B cell (primary cell): Measurements from ENCODE around the gene PRDM2. TPM values are rescaled to one million over a fixed set of nuclear protein-coding genes. Genes with fewer than 3 reads are reported as not detected.

Experiments
- ATAC-seq: fragments of 200-7000 bp; cut with Tn5 transposase; one replicate; pipeline ENCODE4 v1.10.0; 2021; ENCODE audit warnings: low read depth, mild to moderate bottlenecking, moderate number of reproducible peaks, moderate library complexity
- CTCF ChIA-PET: fragments of 350-600 bp; sonication (Branson Sonifier 250); formaldehyde crosslinking; loops from one replicate; lab custom pipeline; 2021; ENCODE audit warnings: antibody characterized with exemption, inconsistent platforms; lab: Charles Lee
- POLR2A ChIA-PET: fragments of 350-600 bp; sonication (Branson Sonifier 250); formaldehyde crosslinking; loops from one replicate; lab custom pipeline; 2021; ENCODE audit warnings: antibody characterized with exemption; lab: Charles Lee
- DNase-seq: peaks from one replicate; pipeline ENCODE4 v3.0.0; 2013
- H2AFZ ChIP-seq: 2 replicates; pipeline ENCODE4 v1.6.1; 2012; ENCODE audit warnings: mild to moderate bottlenecking, low read depth, low read length; ENCODE audit not compliant: insufficient read depth, poor library complexity, severe bottlenecking
- H3K27ac ChIP-seq, 2 donors: 1 replicate in 1 of 2; 2 replicates in 1 of 2; pipeline ENCODE4 v1.5.1; 2012 to 2013; ENCODE audit warnings: low read length in 2 of 2, mild to moderate bottlenecking in 2 of 2, moderate library complexity in 1 of 2
- H3K27me3 ChIP-seq, 4 experiments: fragments of 200-600 bp in 1 of 4; sonication (generic) in 1 of 4; replicated peaks in 1 of 4; 1 replicate in 2 of 4; 2 replicates in 2 of 4; pipeline versions ENCODE4 v1.6.1 to v1.7.0; 2013 to 2016; ENCODE audit warnings: low read length in 3 of 4, mild to moderate bottlenecking in 2 of 4, mixed read lengths in 1 of 4, moderate library complexity in 1 of 4; ENCODE audit not compliant: insufficient read depth in 4 of 4, control insufficient read depth in 3 of 4; ENCODE audit errors: control extremely low read depth in 1 of 4
- H3K36me3 ChIP-seq, 2 experiments: replicated peaks in 1 of 2; 1 replicate in 1 of 2; 2 replicates in 1 of 2; pipeline versions ENCODE4 v1.6.1 to v1.7.1; 2013; ENCODE audit warnings: low read length in 1 of 2; ENCODE audit not compliant: insufficient read depth in 2 of 2, control insufficient read depth in 1 of 2; ENCODE audit errors: control extremely low read depth in 1 of 2, extremely low read depth in 1 of 2
- H3K4me1 ChIP-seq, 2 donors: fragments of 200-600 bp in 1 of 2; sonication (generic) in 1 of 2; 1 replicate in 1 of 2; 2 replicates in 1 of 2; pipeline versions ENCODE4 v1.5.1 to v1.6.1; 2013 to 2017; ENCODE audit warnings: low read length in 2 of 2; ENCODE audit not compliant: control insufficient read depth in 2 of 2, insufficient read depth in 2 of 2
- H3K4me2 ChIP-seq: replicated peaks from 2 replicates; pipeline ENCODE3; 2012; ENCODE audit warnings: mild to moderate bottlenecking, low read depth, low read length; ENCODE audit not compliant: poor library complexity, severe bottlenecking
- H3K4me3 ChIP-seq, 5 experiments: fragments of 200-600 bp in 1 of 5; sonication (generic) in 1 of 5; 1 replicate in 3 of 5; 2 replicates in 2 of 5; pipeline versions ENCODE4 v1.5.1 to v1.7.0; 2011 to 2016; ENCODE audit warnings: low read length in 4 of 5, mild to moderate bottlenecking in 4 of 5, low read depth in 2 of 5, control low read depth in 1 of 5, moderate library complexity in 1 of 5; ENCODE audit not compliant: insufficient read depth in 1 of 5; ENCODE audit errors: control extremely low read depth in 1 of 5, extremely low read depth in 1 of 5
- H3K79me2 ChIP-seq: fragments of 200-600 bp; sonication (generic); one replicate; pipeline ENCODE4 v1.6.0; 2016; ENCODE audit warnings: low read length; ENCODE audit not compliant: control insufficient read depth, insufficient read depth
- H3K9ac ChIP-seq: fragments of 200-600 bp; sonication (generic); 2 replicates; pipeline ENCODE4 v1.6.1; 2017; ENCODE audit warnings: mild to moderate bottlenecking, low read length, moderate library complexity
- H3K9me3 ChIP-seq, 3 donors: one replicate each; pipeline versions ENCODE4 v1.6.1 to v1.7.1; 2013; ENCODE audit warnings: low read length in 2 of 3; ENCODE audit not compliant: control insufficient read depth in 2 of 3, insufficient read depth in 1 of 3; ENCODE audit errors: control extremely low read depth in 1 of 3
- H4K20me1 ChIP-seq: 2 replicates; pipeline ENCODE4 v1.6.0; 2012; ENCODE audit warnings: mild to moderate bottlenecking, low read length; ENCODE audit not compliant: insufficient read depth, control insufficient read depth, poor library complexity, severe bottlenecking
- H3K27ac Mint-ChIP-seq: one replicate; pipeline ENCODE4 v1.8.0; 2021; ENCODE audit warnings: mixed read lengths
- H3K27me3 Mint-ChIP-seq: one replicate; pipeline ENCODE4 v1.8.0; 2021; ENCODE audit warnings: mixed read lengths
- H3K4me1 Mint-ChIP-seq: one replicate; pipeline ENCODE4 v1.8.0; 2021; ENCODE audit warnings: mixed read lengths
- H3K4me3 Mint-ChIP-seq: one replicate; pipeline ENCODE4 v1.8.0; 2021; ENCODE audit warnings: mixed read lengths
- H3K9me3 Mint-ChIP-seq: one replicate; pipeline ENCODE4 v1.8.0; 2022; ENCODE audit warnings: mixed read lengths; ENCODE audit not compliant: insufficient read depth
- CTCF ChIP-seq: fragments of 200-600 bp; IDR thresholded peaks from one replicate; pipeline ENCODE4 v1.8.0; 2022; ENCODE audit warnings: antibody characterized with exemption, mild to moderate bottlenecking
- EZH2 ChIP-seq: IDR thresholded peaks from 2 replicates; pipeline ENCODE4 v1.6.1; 2012; ENCODE audit warnings: borderline replicate concordance, low read depth, mild to moderate bottlenecking, moderate library complexity, low read length; ENCODE audit not compliant: insufficient read depth, poor library complexity, severe bottlenecking
- WGBS: methylation state at CpG from one replicate; pipeline ENCODE4 v1.1.5; 2013; ENCODE audit warnings: missing lambda C conversion rate; ENCODE audit not compliant: insufficient coverage; 5-methylcytosine and 5-hydroxymethylcytosine counted together
- intact Hi-C: fragments of 100-400 bp; cut with micrococcal nuclease; formaldehyde crosslinking; loops from one replicate; pipeline ENCODE4 v1.10.0; 2022
- polyA plus RNA-seq: library from polyadenylated mRNA; depleted of rRNA; stranded (reverse); fragments of >200 nt; gene quantifications from 2 replicates; pipeline ENCODE4 v1.2.3, GENCODE V29; 2012
- total RNA-seq, 2 donors: library from RNA; stranded (reverse); fragments of 120-200 nt in 1 of 2; gene quantifications; 1 replicate in 1 of 2; 2 replicates in 1 of 2; pipeline versions ENCODE4 v1.2.3 to v1.2.4, GENCODE V29; 2013 to 2022

The PRDM2 gene
- total and polyA plus RNA-seq, 2 donors (not counting 1 experiment from before 2014, with no cell fraction given) = 50.1 to 432 TPM

GRCh38 chr1:13812456-13813397 is 112.7 kb downstream of the PRDM2 start:
- Histone ChIP-seq H3K4me1 (peaks cover 0 to 15% of the 10 kb centered on the region in 2 donors), H3K36me3 (peaks cover 0 to 8% of the 10 kb centered on the region in 2 experiments), H3K27ac (no peak overlapping the region), H3K27me3 (no peaks in the 10 kb centered on the region), H3K79me2 (peaks cover 27% of the 10 kb centered on the region), H3K9ac (no peak overlapping the region), H3K4me3 (no peak overlapping the region), H4K20me1 (peaks cover 19% of the 10 kb centered on the region), H3K9me3 (no peaks in the 10 kb centered on the region), H2AFZ (no peak overlapping the region), H3K4me2 (no peak overlapping the region)
- TF ChIP-seq EZH2 (no peak), CTCF (no peak)
- CTCF ChIA-PET = interaction anchor here (1.1 to 2.7 kb wide), 3 partner anchors 78 to 147 kb away, joined by 4 to 13 read pairs (median 12); no protein-coding TSS in a partner anchor
- H3K4me3 Mint-ChIP-seq = no peak overlapping the region
- WGBS = 94% methylated on average over 20 of the region's 20 CpGs
- H3K9me3 Mint-ChIP-seq = no peaks in the 10 kb centered on the region
- H3K27me3 Mint-ChIP-seq = no peaks in the 10 kb centered on the region
- POLR2A ChIA-PET = interaction anchor here (0.6 kb wide), 1 partner anchor 283 kb away, joined by 5 read pairs; no protein-coding TSS in a partner anchor
- no peak for ATAC-seq
- intact Hi-C loops = loop anchor here (5.0 kb wide), 1 partner anchor 345 kb away; no protein-coding TSS in a partner anchor
- DNase-seq = no peak
- H3K27ac Mint-ChIP-seq = no peak overlapping the region
- peaks cover 44% of the 10 kb centered on the region for H3K4me1 Mint-ChIP-seq
